ENCODE data around the gene IMMP1L. TPM values are rescaled to one million over a fixed set of nuclear protein-coding genes. Genes with fewer than 3 reads are reported as not detected.

IMMP1L gene
- total RNA-seq, 4 donors from 2014 or later, result 14.2 to 30.6 (median 23.7) TPM

GRCh38 chr11:31535479-31535878, 26.1 kb upstream of the IMMP1L start:
- TF ChIP-seq CTCF (IDR thresholded peaks at IDR 0.05 in 4 of 5, conservative IDR thresholded peaks at IDR 0.05 in 1 of 5) (no peak), POLR2A (IDR thresholded peaks at IDR 0.05) (no peak)
- no peaks in the 10 kb centered on the region for H3K9me3 ChIP-seq
- H3K4me3 ChIP-seq, result no peak overlapping the region
- H3K4me1 ChIP-seq, result no peaks in the 10 kb centered on the region
- intact Hi-C loops (cut with DNase I; ENCODE audit: low total_unique reads) (no loop called here), in situ Hi-C loops (cut with MboI; ENCODE audit: low sequenced_read_pairs in 4 of 4) (no loop called here)
- ATAC-seq (no peak), DNase-seq (no peak)
- no peaks in the 10 kb centered on the region for H3K27me3 ChIP-seq
- no peaks in the 10 kb centered on the region for H3K36me3 ChIP-seq
- no peak overlapping the region for H3K27ac ChIP-seq

DNA sequence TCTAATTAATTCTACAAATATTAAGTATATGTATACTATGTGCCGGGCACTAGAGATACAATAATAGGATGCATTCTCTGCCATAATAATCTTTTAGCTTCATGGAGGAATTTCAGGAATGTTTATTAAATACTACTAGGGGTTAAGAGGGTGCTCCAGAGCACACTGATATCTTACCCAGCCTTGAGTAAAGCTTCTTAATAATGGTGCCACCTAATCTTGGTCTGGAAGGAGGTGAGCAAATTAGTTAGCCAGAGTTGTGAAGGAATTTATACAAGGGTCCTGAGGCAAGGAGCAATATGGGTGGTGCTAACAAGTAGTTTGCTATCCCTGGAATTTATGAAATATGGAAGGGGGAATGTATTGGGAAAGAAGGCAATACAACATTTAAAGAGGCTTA, 21.9 kb upstream of the IMMP1L start:
- ATAC-seq (no peak), DNase-seq (no peak)
- Histone ChIP-seq H3K4me1 (no peaks in the 10 kb centered on the region), H3K36me3 (no peaks in the 10 kb centered on the region), H3K9me3 (no peaks in the 10 kb centered on the region), H3K27ac (no peak overlapping the region), H3K27me3 (no peaks in the 10 kb centered on the region), H3K4me3 (no peak overlapping the region)
- intact Hi-C loops (cut with DNase I; ENCODE audit: low total_unique reads) (no loop called here), in situ Hi-C loops (cut with MboI; ENCODE audit: low sequenced_read_pairs in 4 of 4) (no loop called here)
- no peak for TF ChIP-seq POLR2A (IDR thresholded peaks at IDR 0.05)
- TF ChIP-seq CTCF (IDR thresholded peaks at IDR 0.05 in 4 of 5, conservative IDR thresholded peaks at IDR 0.05 in 1 of 5), result no peak

DNA sequence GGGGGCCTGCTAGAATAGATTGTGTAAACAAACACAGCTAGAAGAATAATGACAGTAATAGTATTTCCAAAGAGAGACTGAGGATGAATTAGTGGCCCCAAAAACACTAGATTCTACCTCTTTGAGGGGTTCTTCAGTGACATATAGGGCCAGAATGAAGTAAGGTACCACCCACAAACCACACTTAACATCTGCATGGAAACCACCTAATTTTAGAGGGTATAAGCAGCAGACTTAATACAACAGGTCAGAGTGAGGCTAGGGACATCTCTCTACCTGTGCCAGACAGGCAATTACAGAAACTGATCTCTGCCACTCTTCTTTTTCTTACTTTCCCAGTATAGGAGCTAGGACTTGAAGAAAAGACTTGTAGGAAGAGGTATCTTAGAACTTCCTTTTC, 20.3 kb upstream of the IMMP1L start:
- intact Hi-C loops (cut with DNase I; ENCODE audit: low total_unique reads), result no loop called here

GRCh38 chr11:31529189-31529588, 19.8 kb upstream of the IMMP1L start:
- Histone ChIP-seq H3K4me1 (no peaks in the 10 kb centered on the region), H3K27ac (no peak overlapping the region), H3K36me3 (peaks cover 0 to 6% of the 10 kb centered on the region in 2 donors), H3K4me3 (no peak overlapping the region), H3K9me3 (no peaks in the 10 kb centered on the region), H3K27me3 (no peaks in the 10 kb centered on the region)
- in situ Hi-C loops (cut with MboI; ENCODE audit: low sequenced_read_pairs in 4 of 4), result no loop called here
- intact Hi-C loops (cut with DNase I; ENCODE audit: low total_unique reads), result no loop called here
- ATAC-seq (no peak), DNase-seq (no peak)
- TF ChIP-seq POLR2A (IDR thresholded peaks at IDR 0.05), result no peak
- TF ChIP-seq CTCF (IDR thresholded peaks at IDR 0.05 in 4 of 5, conservative IDR thresholded peaks at IDR 0.05 in 1 of 5), result no peak

More for the DNA sequence above, 20.3 kb upstream of the IMMP1L start:
- no peak overlapping the region for H3K4me3 ChIP-seq
- no peaks in the 10 kb centered on the region for H3K9me3 ChIP-seq
- no peaks in the 10 kb centered on the region for H3K4me1 ChIP-seq
- no peak for ATAC-seq
- H3K27me3 ChIP-seq, result no peaks in the 10 kb centered on the region
- TF ChIP-seq CTCF (IDR thresholded peaks at IDR 0.05 in 4 of 5, conservative IDR thresholded peaks at IDR 0.05 in 1 of 5), result no peak
- no peak for TF ChIP-seq POLR2A (IDR thresholded peaks at IDR 0.05)
- H3K36me3 ChIP-seq, result peaks cover 0 to under 1% of the 10 kb centered on the region in 2 donors
- in situ Hi-C loops (cut with MboI; ENCODE audit: low sequenced_read_pairs in 4 of 4), result no loop called here
- no peak overlapping the region for H3K27ac ChIP-seq
- DNase-seq, result no peak

DNA sequence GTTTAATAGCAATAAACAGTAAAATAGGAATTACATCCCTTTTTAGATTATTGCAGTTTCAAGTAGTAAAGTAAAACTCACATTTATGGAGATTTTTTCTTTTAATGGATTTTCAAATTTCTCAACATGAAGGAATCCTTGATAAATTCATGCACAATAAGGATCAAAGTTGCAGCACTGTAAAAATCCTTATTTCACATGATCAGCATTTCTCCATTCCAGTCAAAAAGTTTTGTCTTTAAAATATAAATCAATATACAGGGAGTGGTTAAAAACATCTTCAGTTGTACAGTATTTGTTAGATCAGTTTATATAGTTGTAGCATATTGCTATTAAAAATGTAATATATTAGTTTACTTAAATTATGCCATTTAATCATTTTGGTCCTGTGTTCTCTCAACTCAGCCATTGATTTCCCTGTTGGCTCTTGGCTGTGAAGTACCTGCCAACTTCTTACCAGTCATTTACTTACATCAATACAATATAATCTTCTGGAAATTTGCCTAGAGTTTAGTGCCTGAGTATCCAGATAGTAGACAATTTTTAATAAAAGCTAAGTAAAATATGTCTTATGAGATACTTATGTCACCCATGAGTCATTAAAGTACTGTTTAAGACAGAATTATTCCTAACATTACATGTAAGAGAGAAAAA, 12.2 kb upstream of the IMMP1L start:
- ATAC-seq (no peak), DNase-seq (no peak)
- H3K4me1 ChIP-seq, result no peaks in the 10 kb centered on the region
- TF ChIP-seq CTCF (IDR thresholded peaks at IDR 0.05 in 4 of 5, conservative IDR thresholded peaks at IDR 0.05 in 1 of 5) (no peak), POLR2A (IDR thresholded peaks at IDR 0.05) (no peak)
- H3K36me3 ChIP-seq, result peaks cover 0 to 8% of the 10 kb centered on the region in 2 donors
- no peaks in the 10 kb centered on the region for H3K9me3 ChIP-seq
- in situ Hi-C loops (cut with MboI; ENCODE audit: low sequenced_read_pairs in 4 of 4) (no loop called here), intact Hi-C loops (cut with DNase I; ENCODE audit: low total_unique reads) (no loop called here)
- H3K27ac ChIP-seq, result no peak overlapping the region
- H3K4me3 ChIP-seq, result no peak overlapping the region
- no peaks in the 10 kb centered on the region for H3K27me3 ChIP-seq

Data from gastrocnemius medialis (tissue), 4 donors.